Endothelial cell of umbilical vein (primary cell): Measurements from ENCODE around the gene DIDO1. TPM values are rescaled to one million over a fixed set of nuclear protein-coding genes. Genes with fewer than 3 reads are reported as not detected.

Experiments
- BruUV-seq: library from RNA; stranded (reverse); fragments of 400-500 nt; replicated peaks from 2 replicates; lab custom pipeline; 2021; lab: Mats Ljungman, UMichigan
- CTCF ChIA-PET: fragments of 300-600, 350-600 bp; sonication (Branson Sonifier 250); formaldehyde crosslinking; loops from one replicate; lab custom pipeline; 2021; ENCODE audit warnings: antibody characterized with exemption, inconsistent platforms; lab: Charles Lee
- POLR2A ChIA-PET: fragments of 300-600, 350-600 bp; sonication (Branson Sonifier 250); formaldehyde crosslinking; loops from one replicate; lab custom pipeline; 2021; ENCODE audit warnings: antibody characterized with exemption, inconsistent platforms; lab: Charles Lee
- DNase-seq: peaks from one replicate; pipeline ENCODE4 v3.0.0-alpha.2; 2011; ENCODE audit warnings: low read depth, low spot score
- FAIRE-seq: peaks from 2 replicates; lab custom pipeline; 2011; peaks lifted over from hg19 to GRCh38; lab: Jason Lieb, UNC
- H2AFZ ChIP-seq: 2 replicates; pipeline ENCODE4 v1.6.0; 2012; ENCODE audit warnings: low read depth, low read length, control low read depth, inconsistent platforms
- H3K27ac ChIP-seq: 2 replicates; pipeline ENCODE4 v1.5.1; 2011; ENCODE audit warnings: low read depth, mild to moderate bottlenecking, control low read depth, low read length, moderate library complexity; ENCODE audit not compliant: insufficient read depth
- H3K27me3 ChIP-seq, 2 experiments: 2 replicates each; pipeline versions ENCODE4 v1.6.0 to v1.6.1; 2011; ENCODE audit warnings: low read length in 2 of 2, mixed read lengths in 1 of 2; ENCODE audit not compliant: control insufficient read depth in 2 of 2, insufficient read depth in 2 of 2
- H3K36me3 ChIP-seq, 2 experiments: 2 replicates in 1 of 2; 3 replicates in 1 of 2; pipeline ENCODE4 v1.5.1; 2011; ENCODE audit warnings: low read length in 2 of 2, mild to moderate bottlenecking in 1 of 2, moderate library complexity in 1 of 2; ENCODE audit not compliant: control insufficient read depth in 2 of 2, insufficient read depth in 2 of 2; ENCODE audit errors: extremely low read depth in 1 of 2
- H3K4me1 ChIP-seq: 3 replicates; pipeline ENCODE4 v1.5.1; 2011; ENCODE audit warnings: mild to moderate bottlenecking, low read length; ENCODE audit not compliant: control insufficient read depth, insufficient read depth; ENCODE audit errors: extremely low read depth
- H3K4me2 ChIP-seq: 2 replicates; pipeline ENCODE4 v1.6.1; 2011; ENCODE audit warnings: low read length, control low read depth, mixed read lengths; ENCODE audit not compliant: insufficient read depth
- H3K4me3 ChIP-seq, 3 experiments: fragments of 200-600 bp in 1 of 3; sonication (generic), shearing (Covaris generic) in 1 of 3; replicated peaks in 1 of 3; 2 replicates each; pipeline ENCODE4 v1.5.1; 2011 to 2016; ENCODE audit warnings: control low read depth in 3 of 3, low read length in 3 of 3, mild to moderate bottlenecking in 2 of 3, inconsistent platforms in 1 of 3, low read depth in 1 of 3, moderate library complexity in 1 of 3; ENCODE audit not compliant: insufficient read depth in 1 of 3
- H3K79me2 ChIP-seq: 2 replicates; pipeline ENCODE4 v1.6.0; 2012; ENCODE audit warnings: low read length, inconsistent platforms; ENCODE audit not compliant: control insufficient read depth, insufficient read depth
- H3K9ac ChIP-seq: replicated peaks from 2 replicates; pipeline ENCODE3; 2011; ENCODE audit warnings: low read length, control low read depth; ENCODE audit not compliant: insufficient read depth; ENCODE audit errors: extremely low read depth
- H3K9me1 ChIP-seq: replicated peaks from 3 replicates; pipeline ENCODE4 v1.6.0; 2011; ENCODE audit warnings: mild to moderate bottlenecking, low read length; ENCODE audit not compliant: control insufficient read depth, insufficient read depth; ENCODE audit errors: extremely low read depth
- H3K9me3 ChIP-seq: replicated peaks from 2 replicates; pipeline ENCODE4 v1.5.1; 2012; ENCODE audit warnings: low read length, inconsistent platforms; ENCODE audit not compliant: control insufficient read depth, insufficient read depth
- H4K20me1 ChIP-seq: replicated peaks from 2 replicates; pipeline ENCODE3; 2011; ENCODE audit warnings: mild to moderate bottlenecking, low read length; ENCODE audit not compliant: control insufficient read depth, insufficient read depth; ENCODE audit errors: extremely low read depth
- CTCF ChIP-seq, 2 donors: IDR thresholded peaks; 1 replicate in 1 of 2; 2 replicates in 1 of 2; pipeline ENCODE4 v1.5.1; 2011; ENCODE audit warnings: low read length in 2 of 2, mild to moderate bottlenecking in 2 of 2, moderate library complexity in 2 of 2, control low read depth in 1 of 2, inconsistent platforms in 1 of 2, low read depth in 1 of 2; ENCODE audit not compliant: insufficient read depth in 1 of 2; ENCODE audit errors: extremely low read depth in 1 of 2
- EZH2 ChIP-seq: IDR thresholded peaks from 2 replicates; pipeline ENCODE4 v1.6.1; 2012; ENCODE audit warnings: borderline replicate concordance, low read depth, mild to moderate bottlenecking, moderate library complexity, low read length, inconsistent platforms; ENCODE audit not compliant: severe bottlenecking
- FOS ChIP-seq: IDR thresholded peaks from 2 replicates; pipeline ENCODE4 v1.6.1; 2011; ENCODE audit warnings: mild to moderate bottlenecking, low read length, moderate library complexity, borderline replicate concordance; ENCODE audit not compliant: insufficient read depth
- GATA2 ChIP-seq: IDR thresholded peaks from 2 replicates; pipeline ENCODE4 v1.7.0; 2011; ENCODE audit warnings: low read depth, mild to moderate bottlenecking, moderate library complexity, mixed read lengths, low read length; ENCODE audit not compliant: insufficient read length, insufficient read depth
- JUN ChIP-seq: IDR thresholded peaks from 2 replicates; pipeline ENCODE4 v1.6.1; 2011; ENCODE audit warnings: borderline replicate concordance, low read depth; ENCODE audit not compliant: insufficient read length, insufficient read depth
- MAX ChIP-seq: IDR thresholded peaks from 2 replicates; pipeline ENCODE4 v1.6.1; 2011; ENCODE audit not compliant: insufficient read depth, insufficient read length
- MYC ChIP-seq: IDR thresholded peaks from one replicate; pipeline ENCODE4 v1.6.1; 2011; ENCODE audit warnings: mild to moderate bottlenecking, low read depth, low read length
- POLR2A ChIP-seq: IDR thresholded peaks from 2 replicates; pipeline ENCODE4 v1.6.1; 2012; ENCODE audit warnings: low read depth, mild to moderate bottlenecking, control low read depth, low read length
- POLR2AphosphoS5 ChIP-seq: IDR thresholded peaks from 2 replicates; pipeline ENCODE4 v1.6.1; 2012; ENCODE audit warnings: low read depth, mild to moderate bottlenecking, control low read depth, low read length, moderate library complexity; ENCODE audit not compliant: insufficient read depth
- dilution Hi-C: fragments of 300-500 bp; cut with MboI; formaldehyde crosslinking; loops from one replicate; pipeline ENCODE4 v1.15.0; 2019; ENCODE audit warnings: low sequenced_read_pairs; ENCODE audit not compliant: extremely low pct_ligation_motif_present
- intact Hi-C: fragments of 100-400 bp; cut with micrococcal nuclease; formaldehyde crosslinking; loops from one replicate; pipeline ENCODE4 v1.10.0; 2022
- polyA plus RNA-seq, 4 experiments: library from polyadenylated mRNA; depleted of rRNA in 3 of 4; stranded (reverse) in 3 of 4; unstranded in 1 of 4; fragments of >200 nt; gene quantifications; 2 replicates each; pipeline versions ENCODE4 v1.2.1 to v1.2.3, GENCODE V29; 2011 to 2012; ENCODE audit warnings: missing spikeins in 1 of 4
- total RNA-seq: library from RNA; stranded (reverse); gene quantifications from 2 replicates; pipeline ENCODE4 v1.2.3, GENCODE V29; 2021

The DIDO1 gene
- total and polyA plus RNA-seq, 2 donors (not counting 3 experiments of a cell fraction or from before 2014, with no cell fraction given) = 22.1 to 51.2 TPM

GRCh38 chr20:62969939-62970306 is 43.6 kb upstream of the DIDO1 start:
- dilution Hi-C loops = no loop called here
- Histone ChIP-seq H4K20me1 (no peaks in the 10 kb centered on the region), H3K79me2 (no peaks in the 10 kb centered on the region), H3K9me3 (no peaks in the 10 kb centered on the region), H3K4me2 (no peak overlapping the region), H2AFZ (no peak overlapping the region), H3K27me3 (peaks cover 21 to 22% of the 10 kb centered on the region in 2 experiments), H3K9me1 (no peaks in the 10 kb centered on the region), H3K27ac (no peak overlapping the region), H3K4me1 (no peaks in the 10 kb centered on the region), H3K9ac (no peak overlapping the region), H3K4me3 (no peak overlapping the region), H3K36me3 (peaks cover 2 to 4% of the 10 kb centered on the region in 2 experiments)
- FAIRE-seq (no peak), DNase-seq (no peak)
- ChIA-PET CTCF (interaction anchor here (1.2 to 2.1 kb wide), 2 partner anchors 13 to 39 kb away, joined by 3 to 35 read pairs; no protein-coding TSS in a partner anchor), POLR2A (no interaction called here)
- TF ChIP-seq POLR2A (no peak), MAX (no peak), EZH2 (no peak), FOS (no peak), JUN (no peak), MYC (no peak), POLR2AphosphoS5 (no peak), GATA2 (no peak), CTCF (IDR thresholded peaks at IDR 0.05; ENCODE audit: extremely low read depth in 1 of 2, insufficient read depth in 1 of 2, low read depth in 1 of 2, low read length in 2 of 2) (no peak)
- no TSS peak for BruUV-seq
- intact Hi-C loops = no loop called here
